ENCODE data around the gene MYLK4.

MYLK4 gene

DNA sequence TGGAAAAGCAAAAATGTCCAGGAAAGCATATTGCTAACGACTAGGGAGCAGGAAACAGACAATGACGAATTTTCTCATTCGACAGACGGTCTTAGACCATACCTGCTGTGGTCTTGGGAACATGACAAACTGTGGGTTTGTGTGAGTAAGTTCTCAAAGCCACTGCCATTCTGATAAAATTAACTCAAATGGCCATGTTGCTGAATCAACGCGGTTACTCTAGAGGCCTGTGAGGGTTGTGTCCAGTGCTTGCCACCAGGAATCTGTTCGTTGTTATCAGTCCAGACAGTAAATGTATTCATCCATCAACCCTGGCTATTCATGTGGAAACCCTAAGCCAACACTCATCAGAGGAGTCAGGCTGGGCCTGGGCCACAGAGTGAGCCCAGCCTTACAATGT is 124.3 kb downstream of the MYLK4 start:
- TF ChIP-seq, protein P1, sequence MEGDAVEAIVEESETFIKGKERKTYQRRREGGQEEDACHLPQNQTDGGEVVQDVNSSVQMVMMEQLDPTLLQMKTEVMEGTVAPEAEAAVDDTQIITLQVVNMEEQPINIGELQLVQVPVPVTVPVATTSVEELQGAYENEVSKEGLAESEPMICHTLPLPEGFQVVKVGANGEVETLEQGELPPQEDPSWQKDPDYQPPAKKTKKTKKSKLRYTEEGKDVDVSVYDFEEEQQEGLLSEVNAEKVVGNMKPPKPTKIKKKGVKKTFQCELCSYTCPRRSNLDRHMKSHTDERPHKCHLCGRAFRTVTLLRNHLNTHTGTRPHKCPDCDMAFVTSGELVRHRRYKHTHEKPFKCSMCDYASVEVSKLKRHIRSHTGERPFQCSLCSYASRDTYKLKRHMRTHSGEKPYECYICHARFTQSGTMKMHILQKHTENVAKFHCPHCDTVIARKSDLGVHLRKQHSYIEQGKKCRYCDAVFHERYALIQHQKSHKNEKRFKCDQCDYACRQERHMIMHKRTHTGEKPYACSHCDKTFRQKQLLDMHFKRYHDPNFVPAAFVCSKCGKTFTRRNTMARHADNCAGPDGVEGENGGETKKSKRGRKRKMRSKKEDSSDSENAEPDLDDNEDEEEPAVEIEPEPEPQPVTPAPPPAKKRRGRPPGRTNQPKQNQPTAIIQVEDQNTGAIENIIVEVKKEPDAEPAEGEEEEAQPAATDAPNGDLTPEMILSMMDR (IDR thresholded peaks at IDR 0.05; ENCODE audit: low read depth, low read length, poor library complexity, severe bottlenecking), result no peak
- TF ChIP-seq EZH2phosphoT487 (IDR thresholded peaks at IDR 0.05; ENCODE audit: borderline replicate concordance, low read length), result no peak
- no peaks in the 10 kb centered on the region for H3K36me3 ChIP-seq (ENCODE audit: control insufficient read depth, low read length)
- no peaks in the 10 kb centered on the region for H3F3A ChIP-seq (ENCODE audit: control insufficient read depth, insufficient read depth)
- no peaks in the 10 kb centered on the region for H3K79me2 ChIP-seq (ENCODE audit: control insufficient read depth, low read length)
- no peak overlapping the region for H3K27ac ChIP-seq (ENCODE audit: low read depth, low read length)
- no peaks in the 10 kb centered on the region for H3K9me2 ChIP-seq (replicated peaks; ENCODE audit: control insufficient read depth, low read length)
- H3K9me3 ChIP-seq (ENCODE audit: control insufficient read depth, insufficient read depth, low read length), result no peaks in the 10 kb centered on the region
- peaks cover 3% of the 10 kb centered on the region; the same call in 1 of the 2 replicates for H3K27me3 ChIP-seq (ENCODE audit: control insufficient read depth, low read length)
- H4K20me1 ChIP-seq (ENCODE audit: control insufficient read depth, insufficient read depth, low read depth, low read length), result no peaks in the 10 kb centered on the region
- no peak overlapping the region for H3K4me3 ChIP-seq (ENCODE audit: low read length)
- H3K4me1 ChIP-seq (ENCODE audit: control insufficient read depth, low read length), result no peaks in the 10 kb centered on the region
- no peak overlapping the region for H3K4me2 ChIP-seq (ENCODE audit: low read length)

DNA sequence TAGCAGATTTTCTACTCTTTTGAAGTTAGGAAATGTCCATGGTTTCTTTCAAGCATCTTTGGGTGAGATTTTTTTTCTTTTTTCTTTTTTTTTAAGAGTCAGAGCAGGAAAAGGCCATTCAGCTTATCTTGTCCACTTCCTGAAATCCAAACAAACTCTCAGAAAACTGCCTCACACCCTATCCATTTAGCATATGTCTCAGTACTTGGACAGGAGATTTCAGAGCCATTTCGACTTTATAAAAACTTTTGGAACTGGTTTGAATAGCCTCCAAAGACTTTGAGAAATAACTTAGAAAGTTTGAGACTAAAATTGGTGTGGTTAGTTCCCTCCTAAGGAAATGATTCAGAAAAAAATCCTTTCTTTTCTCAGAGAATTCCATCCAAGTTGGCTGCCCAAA is 125.1 kb downstream of the MYLK4 start:
- no peaks in the 10 kb centered on the region for H3K79me2 ChIP-seq (ENCODE audit: control insufficient read depth, low read length)
- no peak overlapping the region for H3K4me3 ChIP-seq (ENCODE audit: low read length)
- H3K27me3 ChIP-seq (ENCODE audit: control insufficient read depth, low read length), result peaks cover 4% of the 10 kb centered on the region; the same call in 1 of the 2 replicates
- H3K36me3 ChIP-seq (ENCODE audit: control insufficient read depth, low read length), result no peaks in the 10 kb centered on the region
- no peaks in the 10 kb centered on the region for H3K4me1 ChIP-seq (ENCODE audit: control insufficient read depth, low read length)
- no peaks in the 10 kb centered on the region for H3K9me2 ChIP-seq (replicated peaks; ENCODE audit: control insufficient read depth, low read length)
- no peaks in the 10 kb centered on the region for H4K20me1 ChIP-seq (ENCODE audit: control insufficient read depth, insufficient read depth, low read depth, low read length)
- H3K9me3 ChIP-seq (ENCODE audit: control insufficient read depth, insufficient read depth, low read length), result no peaks in the 10 kb centered on the region
- H3K27ac ChIP-seq (ENCODE audit: low read depth, low read length), result no peak overlapping the region
- TF ChIP-seq, protein P1 (IDR thresholded peaks at IDR 0.05; ENCODE audit: low read depth, low read length, poor library complexity, severe bottlenecking), result no peak
- TF ChIP-seq EZH2phosphoT487 (IDR thresholded peaks at IDR 0.05; ENCODE audit: borderline replicate concordance, low read length), result no peak
- no peaks in the 10 kb centered on the region for H3F3A ChIP-seq (ENCODE audit: control insufficient read depth, insufficient read depth)
- no peak overlapping the region for H3K4me2 ChIP-seq (ENCODE audit: low read length)

DNA sequence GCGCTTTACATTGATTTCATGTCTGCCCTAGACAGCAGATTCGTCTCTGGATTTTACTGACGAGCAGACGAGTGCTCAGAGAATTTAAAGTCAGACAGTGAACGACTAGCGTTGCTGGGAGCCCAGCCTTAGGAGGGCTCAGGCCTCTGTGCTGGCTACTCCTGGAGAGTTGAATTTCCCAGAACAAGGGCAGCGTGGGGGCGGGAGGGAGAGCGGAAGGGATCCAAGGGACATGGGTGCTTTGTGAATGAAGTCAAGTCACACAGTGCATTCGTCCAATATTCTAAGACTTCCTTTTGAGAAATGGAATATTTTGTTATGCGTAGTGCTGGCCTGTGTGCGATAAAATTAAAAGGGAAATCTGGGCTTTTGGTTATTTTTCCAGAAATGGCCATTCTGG is 126.5 kb downstream of the MYLK4 start:
- no peaks in the 10 kb centered on the region for H3K9me3 ChIP-seq (ENCODE audit: control insufficient read depth, insufficient read depth, low read length)
- H3K36me3 ChIP-seq (ENCODE audit: control insufficient read depth, low read length), result no peaks in the 10 kb centered on the region
- no peaks in the 10 kb centered on the region for H3K4me1 ChIP-seq (ENCODE audit: control insufficient read depth, low read length)
- no peaks in the 10 kb centered on the region for H3K79me2 ChIP-seq (ENCODE audit: control insufficient read depth, low read length)
- no peak overlapping the region for H3K4me3 ChIP-seq (ENCODE audit: low read length)
- no peaks in the 10 kb centered on the region for H3K9me2 ChIP-seq (replicated peaks; ENCODE audit: control insufficient read depth, low read length)
- no peak for TF ChIP-seq EZH2phosphoT487 (IDR thresholded peaks at IDR 0.05; ENCODE audit: borderline replicate concordance, low read length)
- TF ChIP-seq, protein P1 (IDR thresholded peaks at IDR 0.05; ENCODE audit: low read depth, low read length, poor library complexity, severe bottlenecking), result no peak
- H3F3A ChIP-seq (ENCODE audit: control insufficient read depth, insufficient read depth), result no peaks in the 10 kb centered on the region
- no peak overlapping the region for H3K4me2 ChIP-seq (ENCODE audit: low read length)
- no peaks in the 10 kb centered on the region for H4K20me1 ChIP-seq (ENCODE audit: control insufficient read depth, insufficient read depth, low read depth, low read length)
- H3K27ac ChIP-seq (ENCODE audit: low read depth, low read length), result no peak overlapping the region
- peaks cover 10% of the 10 kb centered on the region; the same call in 1 of the 2 replicates for H3K27me3 ChIP-seq (ENCODE audit: control insufficient read depth, low read length)
